Osteoblast (primary cell): ENCODE results near the gene NTMT1. TPM values are rescaled to one million over a fixed set of nuclear protein-coding genes. Genes with fewer than 3 reads are reported as not detected.

Experiments used
- DNase-seq: peaks from one replicate; pipeline ENCODE4 v3.0.0; 2011; ENCODE audit warnings: low spot score, mixed read lengths; ENCODE audit not compliant: insufficient read length; ENCODE audit errors: missing footprints
- H2AFZ ChIP-seq: 2 replicates; pipeline ENCODE4 v1.6.0; 2011; ENCODE audit warnings: mild to moderate bottlenecking, low read length
- H3K27ac ChIP-seq: 2 replicates; pipeline ENCODE4 v1.5.1; 2011; ENCODE audit warnings: mild to moderate bottlenecking, low read depth, low read length, moderate library complexity
- H3K27me3 ChIP-seq: 2 replicates; pipeline ENCODE4 v1.6.0; 2012; ENCODE audit warnings: mild to moderate bottlenecking, control low read depth, inconsistent platforms, low read length, moderate library complexity; ENCODE audit not compliant: insufficient read depth
- H3K36me3 ChIP-seq: 2 replicates; pipeline ENCODE4 v1.5.1; 2011; ENCODE audit warnings: mild to moderate bottlenecking, low read length, control low read depth, moderate library complexity; ENCODE audit not compliant: insufficient read depth
- H3K4me1 ChIP-seq: 2 replicates; pipeline ENCODE4 v1.5.1; 2011; ENCODE audit warnings: mild to moderate bottlenecking, low read length, control low read depth, moderate library complexity; ENCODE audit not compliant: insufficient read depth
- H3K4me2 ChIP-seq: 2 replicates; pipeline ENCODE4 v1.6.0; 2011; ENCODE audit warnings: mild to moderate bottlenecking, low read length; ENCODE audit not compliant: insufficient read depth
- H3K4me3 ChIP-seq: fragments of 200-600 bp; sonication (generic); 3 replicates; pipeline ENCODE4 v1.5.1; 2012; ENCODE audit warnings: mild to moderate bottlenecking, low read length, inconsistent platforms; ENCODE audit not compliant: insufficient read depth
- H3K79me2 ChIP-seq: 2 replicates; pipeline ENCODE4 v1.6.0; 2012; ENCODE audit warnings: mild to moderate bottlenecking, low read length, control low read depth, inconsistent platforms; ENCODE audit not compliant: insufficient read depth
- H3K9me3 ChIP-seq: 2 replicates; pipeline ENCODE4 v1.5.1; 2011; ENCODE audit warnings: low read depth, low read length, control low read depth
- H4K20me1 ChIP-seq: 2 replicates; pipeline ENCODE4 v1.6.0; 2012; ENCODE audit warnings: mild to moderate bottlenecking, low read length, control low read depth; ENCODE audit not compliant: insufficient read depth
- total RNA-seq: library from RNA; depleted of rRNA; stranded (reverse); fragments of >200 nt; gene quantifications from 2 replicates; pipeline ENCODE4 v1.2.3, GENCODE V29; 2012
- TF ChIP-seq, protein P1 (sequence below): IDR thresholded peaks from 2 replicates; pipeline ENCODE4 v1.5.1; 2011; ENCODE audit warnings: mild to moderate bottlenecking, low read depth, low read length, moderate library complexity; ENCODE audit errors: extremely low read depth

The NTMT1 gene
- total RNA-seq, 1 donor: 26.4 TPM

DNA sequence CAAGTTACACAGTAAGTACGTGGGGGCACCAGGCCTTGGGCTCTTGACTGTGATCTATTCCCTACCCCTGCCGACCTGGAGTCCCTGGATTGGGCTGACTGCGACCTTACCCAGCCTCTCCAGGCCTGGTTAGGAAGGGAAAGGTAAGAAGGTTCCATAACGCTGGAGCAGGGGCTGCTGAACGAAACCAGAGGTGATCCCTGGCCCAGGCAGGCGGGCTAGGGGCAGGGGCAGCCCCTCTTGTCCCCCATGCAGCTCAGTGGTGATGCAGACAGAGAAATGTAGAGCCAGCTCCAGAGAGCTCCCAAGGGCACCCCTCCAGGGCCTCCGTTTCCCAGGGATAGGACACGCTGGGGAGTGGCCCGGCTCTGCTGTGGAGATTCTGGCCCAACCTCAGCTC lies 53.6 kb downstream of the NTMT1 start:
- H3K4me2 ChIP-seq: no peak overlapping the region
- H3K9me3 ChIP-seq: no peaks in the 10 kb centered on the region
- peak; percentile 79 for DNase-seq
- H3K4me3 ChIP-seq: no peak overlapping the region
- H3K27me3 ChIP-seq: no peaks in the 10 kb centered on the region
- H2AFZ ChIP-seq: no peak overlapping the region
- no peak overlapping the region for H3K27ac ChIP-seq
- H3K36me3 ChIP-seq: no peaks in the 10 kb centered on the region
- H4K20me1 ChIP-seq: peaks cover 51% of the 10 kb centered on the region
- TF ChIP-seq, protein P1, sequence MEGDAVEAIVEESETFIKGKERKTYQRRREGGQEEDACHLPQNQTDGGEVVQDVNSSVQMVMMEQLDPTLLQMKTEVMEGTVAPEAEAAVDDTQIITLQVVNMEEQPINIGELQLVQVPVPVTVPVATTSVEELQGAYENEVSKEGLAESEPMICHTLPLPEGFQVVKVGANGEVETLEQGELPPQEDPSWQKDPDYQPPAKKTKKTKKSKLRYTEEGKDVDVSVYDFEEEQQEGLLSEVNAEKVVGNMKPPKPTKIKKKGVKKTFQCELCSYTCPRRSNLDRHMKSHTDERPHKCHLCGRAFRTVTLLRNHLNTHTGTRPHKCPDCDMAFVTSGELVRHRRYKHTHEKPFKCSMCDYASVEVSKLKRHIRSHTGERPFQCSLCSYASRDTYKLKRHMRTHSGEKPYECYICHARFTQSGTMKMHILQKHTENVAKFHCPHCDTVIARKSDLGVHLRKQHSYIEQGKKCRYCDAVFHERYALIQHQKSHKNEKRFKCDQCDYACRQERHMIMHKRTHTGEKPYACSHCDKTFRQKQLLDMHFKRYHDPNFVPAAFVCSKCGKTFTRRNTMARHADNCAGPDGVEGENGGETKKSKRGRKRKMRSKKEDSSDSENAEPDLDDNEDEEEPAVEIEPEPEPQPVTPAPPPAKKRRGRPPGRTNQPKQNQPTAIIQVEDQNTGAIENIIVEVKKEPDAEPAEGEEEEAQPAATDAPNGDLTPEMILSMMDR: no peak
- H3K79me2 ChIP-seq: peaks cover 35% of the 10 kb centered on the region
- H3K4me1 ChIP-seq: peaks cover 8% of the 10 kb centered on the region

GRCh38 chr9:129681924-129682323 lies 56.0 kb downstream of the NTMT1 start:
- Histone ChIP-seq H3K4me1 (peaks cover 10% of the 10 kb centered on the region), H3K27ac (no peak overlapping the region), H3K4me2 (no peak overlapping the region), H3K36me3 (no peaks in the 10 kb centered on the region), H3K4me3 (no peak overlapping the region), H2AFZ (no peak overlapping the region), H4K20me1 (peaks cover 46% of the 10 kb centered on the region), H3K27me3 (no peaks in the 10 kb centered on the region), H3K79me2 (peaks cover 19% of the 10 kb centered on the region), H3K9me3 (no peaks in the 10 kb centered on the region)
- peak; percentile 8 for DNase-seq
- TF ChIP-seq, protein P1: no peak

GRCh38 chr9:129682381-129682780 lies 56.4 kb downstream of the NTMT1 start:
- no peaks in the 10 kb centered on the region for H3K36me3 ChIP-seq
- DNase-seq: peak; percentile 60
- H3K27me3 ChIP-seq: no peaks in the 10 kb centered on the region
- no peak overlapping the region for H3K4me2 ChIP-seq
- no peak overlapping the region for H3K4me3 ChIP-seq
- peaks cover 47% of the 10 kb centered on the region for H4K20me1 ChIP-seq
- no peak overlapping the region for H3K27ac ChIP-seq
- peaks cover 17% of the 10 kb centered on the region for H3K79me2 ChIP-seq
- H3K9me3 ChIP-seq: no peaks in the 10 kb centered on the region
- H2AFZ ChIP-seq: no peak overlapping the region
- TF ChIP-seq, protein P1: no peak
- H3K4me1 ChIP-seq: peaks cover 10% of the 10 kb centered on the region

- no peaks in the 10 kb centered on the region for H3K27me3 ChIP-seq
- TF ChIP-seq, protein P1: no peak
- DNase-seq: peak; percentile 93
- peaks cover 37% of the 10 kb centered on the region for H4K20me1 ChIP-seq
- no peaks in the 10 kb centered on the region for H3K36me3 ChIP-seq
- no peak overlapping the region for H3K27ac ChIP-seq
- H3K9me3 ChIP-seq: no peaks in the 10 kb centered on the region
- peaks cover 9% of the 10 kb centered on the region for H3K79me2 ChIP-seq
- no peak overlapping the region for H3K4me2 ChIP-seq
- no peak overlapping the region for H2AFZ ChIP-seq
- H3K4me3 ChIP-seq: no peak overlapping the region
- H3K4me1 ChIP-seq: peaks cover 10% of the 10 kb centered on the region
Measured at GRCh38 chr9:129685220-129685932, 59.4 kb downstream of the NTMT1 start.

Other genes with a start within 250 kb of the NTMT1 start
- gene C9orf50, start 5.1 kb upstream of the NTMT1 start, total RNA-seq: under 0.01 and 0.36 TPM in 2 replicates
- gene ASB6, start 16.0 kb downstream of the NTMT1 start, total RNA-seq: 21.0 and 23.9 TPM in 2 replicates
- gene PRRX2, start 39.5 kb downstream of the NTMT1 start, total RNA-seq: 27.5 and 34.8 TPM in 2 replicates
- 70.9 and 115 TPM in 2 replicates for gene PTGES, start 126.9 kb downstream of the NTMT1 start, total RNA-seq
- 27.5 and 31.5 TPM in 2 replicates for gene TOR1B, start 177.0 kb downstream of the NTMT1 start, total RNA-seq
- gene TOR1A, start 198.0 kb downstream of the NTMT1 start, total RNA-seq: 52.1 and 52.5 TPM in 2 replicates
- gene C9orf78, start 209.1 kb downstream of the NTMT1 start, total RNA-seq: 30.8 and 41.0 TPM in 2 replicates
- gene USP20, start 209.3 kb downstream of the NTMT1 start, total RNA-seq: 9.1 and 10.5 TPM in 2 replicates